HG02938 (cell line): ENCODE measurements around the gene SUFU.
"Not testable (repeated sequence)": the region's sequence is repeated elsewhere in the genome, so short reads cannot be mapped to it uniquely, and the experiment has no call there.

ENCODE experiments used
- ATAC-seq: cut with Tn5 transposase; IDR thresholded peaks from one replicate; pipeline ENCODE4 v1.9.1; 2021; ENCODE audit warnings: mild to moderate bottlenecking, moderate library complexity; ENCODE audit not compliant: unreplicated experiment

SUFU gene

DNA sequence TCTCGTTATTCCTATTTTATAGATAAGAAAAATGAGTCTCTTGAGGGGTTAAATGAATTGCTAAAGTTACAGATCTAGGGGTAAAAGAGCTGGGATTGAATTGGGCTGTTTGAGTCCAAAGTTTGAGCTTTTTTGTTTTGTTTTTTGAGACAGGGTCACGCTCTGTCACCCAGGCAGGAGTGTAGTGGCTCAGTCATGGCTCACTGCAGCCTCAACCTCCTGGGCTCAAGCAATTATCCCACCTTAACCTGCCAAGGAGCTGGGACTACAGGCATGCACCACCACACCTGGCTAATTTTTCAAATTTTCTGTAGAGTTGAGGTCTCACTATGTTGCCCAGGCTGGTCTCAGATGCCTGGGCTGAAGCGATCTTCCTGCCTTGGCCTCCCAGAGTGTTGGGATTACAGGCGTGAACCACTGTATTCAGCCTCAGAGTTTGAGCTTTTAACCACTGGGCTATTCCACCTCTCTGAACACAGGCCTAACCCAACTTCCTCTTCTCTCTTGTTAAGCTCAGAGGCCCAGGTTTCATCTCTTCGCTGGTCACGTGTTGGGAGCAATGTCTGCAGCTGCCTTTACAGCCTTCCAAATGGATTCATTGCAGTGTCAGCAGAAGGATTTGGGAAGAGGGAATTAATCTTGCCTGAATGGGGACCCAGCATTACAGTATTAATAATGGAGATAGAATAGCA, 8.0 kb downstream of the SUFU start:
- ATAC-seq, result peak; percentile 68

- ATAC-seq, result no peak
These were observed 10.9 kb downstream of the SUFU start for GRCh38 chr10:102514487-102515311.

GRCh38 chr10:102515724-102516123, 12.0 kb downstream of the SUFU start:
- no peak for ATAC-seq

GRCh38 chr10:102517553-102517952, 13.8 kb downstream of the SUFU start:
- ATAC-seq, result no peak

DNA sequence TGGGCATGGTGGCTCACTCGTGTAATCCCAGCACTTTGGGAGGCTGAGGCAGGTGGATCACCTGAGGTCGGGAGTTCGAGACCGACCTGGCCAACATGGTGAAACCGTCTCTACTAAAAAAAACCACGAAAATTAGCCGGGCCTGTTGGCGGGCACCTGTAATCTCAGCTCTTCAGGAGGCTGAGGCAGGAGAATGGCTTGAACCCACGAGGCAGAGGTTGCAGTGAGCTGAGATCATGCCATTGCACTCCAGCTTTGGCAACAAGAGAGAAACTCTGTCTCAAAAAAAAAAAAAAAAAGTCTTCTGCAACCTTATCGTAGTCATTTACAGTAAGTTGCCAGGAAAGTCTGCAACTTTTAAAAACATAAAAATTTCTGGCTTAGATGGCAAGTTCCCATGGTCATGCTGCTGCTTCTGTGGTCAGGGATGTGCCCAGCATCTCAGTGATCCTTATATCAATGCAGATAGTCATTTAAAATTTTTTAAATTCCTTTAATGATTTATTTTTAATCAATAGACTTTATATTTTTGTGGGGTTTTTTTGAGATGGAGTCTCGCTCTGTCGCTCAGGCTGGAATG, 15.6 kb downstream of the SUFU start:
- no peak for ATAC-seq

DNA sequence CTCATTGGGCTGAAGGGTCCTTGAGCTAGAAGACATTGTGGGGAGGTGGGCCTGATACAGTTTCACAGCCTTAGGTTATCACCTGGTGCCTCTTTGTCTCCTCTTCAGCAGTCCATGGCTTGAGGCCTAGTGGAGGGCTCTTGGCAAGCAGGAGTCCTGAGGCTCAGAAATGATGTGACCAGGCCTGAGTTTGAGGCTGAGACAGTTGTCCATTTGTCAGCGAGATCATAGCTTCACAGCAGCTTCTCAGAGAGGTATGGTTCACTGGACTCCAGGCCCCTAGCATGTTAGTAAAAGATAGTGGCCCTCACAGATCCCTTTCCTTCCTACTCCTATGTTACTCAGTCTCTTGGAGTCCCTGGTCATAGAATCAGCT, 19.1 kb downstream of the SUFU start:
- ATAC-seq, result no peak

DNA sequence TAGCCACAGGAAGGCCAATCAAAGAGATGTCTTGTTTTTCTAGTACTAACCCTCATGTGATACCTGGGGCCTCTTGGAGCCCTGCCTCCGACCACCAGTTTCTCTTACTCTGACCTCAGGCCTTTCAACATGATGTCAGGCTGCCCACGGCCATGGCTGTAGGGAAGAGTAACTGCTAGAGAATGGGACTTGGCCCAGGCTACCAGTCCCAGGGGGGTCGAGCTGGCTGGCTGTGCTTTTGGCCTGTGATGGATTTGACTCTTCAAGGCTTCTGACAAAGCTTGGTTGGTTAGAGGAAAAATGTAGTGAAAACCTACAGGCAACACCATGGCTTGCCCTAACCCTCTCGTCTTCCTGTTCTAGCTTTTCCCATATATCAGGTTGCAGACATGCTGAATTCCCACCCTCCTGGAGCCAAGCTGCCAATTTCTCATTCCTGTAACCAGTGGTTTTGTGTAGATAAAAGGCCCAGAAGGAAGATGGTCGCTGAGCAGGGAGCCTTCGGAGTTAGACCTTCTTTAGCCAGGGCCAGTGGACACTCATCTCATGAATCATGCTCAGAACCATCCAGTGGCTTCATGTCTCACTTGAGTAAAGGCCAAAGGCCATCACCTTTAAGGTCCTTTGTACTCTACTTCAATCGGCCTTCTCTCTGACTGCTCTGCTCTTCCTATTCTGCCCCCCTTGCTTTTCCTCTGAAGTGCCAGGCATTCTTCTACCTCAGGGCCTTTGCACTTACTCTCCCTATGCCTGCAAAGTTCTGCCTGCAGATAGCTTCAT, 19.7 kb downstream of the SUFU start:
- ATAC-seq, result no peak

- no peak for ATAC-seq
These were observed 21.0 kb downstream of the SUFU start for GRCh38 chr10:102524746-102525145.

- ATAC-seq, result no peak
These were observed 23.8 kb downstream of the SUFU start for GRCh38 chr10:102527546-102527945.

DNA sequence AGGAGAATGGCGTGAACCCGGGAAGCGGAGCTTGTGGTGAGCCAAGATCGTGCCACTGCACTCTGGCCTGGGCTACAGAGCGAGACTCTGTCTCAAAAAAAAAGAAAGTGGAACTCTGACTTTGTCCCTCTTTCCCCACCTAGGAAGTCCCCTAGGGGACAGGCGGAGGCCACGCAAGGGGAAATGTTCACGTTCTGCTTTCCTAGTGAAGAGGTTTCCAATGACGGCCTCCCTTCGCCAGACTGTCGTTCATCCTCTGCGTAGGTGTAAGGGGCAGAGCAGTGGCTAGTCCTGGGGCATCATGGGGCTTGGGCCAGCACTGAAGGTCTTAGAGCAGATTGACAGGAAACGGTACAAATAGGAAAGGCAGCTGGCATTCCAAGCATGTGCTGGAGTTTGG, 30.6 kb downstream of the SUFU start:
- no peak for ATAC-seq

- not testable (repeated sequence) for ATAC-seq
These were observed 31.2 kb downstream of the SUFU start for GRCh38 chr10:102534966-102535365.

- ATAC-seq, result no peak
These were observed 31.8 kb downstream of the SUFU start for GRCh38 chr10:102535481-102536147.

DNA sequence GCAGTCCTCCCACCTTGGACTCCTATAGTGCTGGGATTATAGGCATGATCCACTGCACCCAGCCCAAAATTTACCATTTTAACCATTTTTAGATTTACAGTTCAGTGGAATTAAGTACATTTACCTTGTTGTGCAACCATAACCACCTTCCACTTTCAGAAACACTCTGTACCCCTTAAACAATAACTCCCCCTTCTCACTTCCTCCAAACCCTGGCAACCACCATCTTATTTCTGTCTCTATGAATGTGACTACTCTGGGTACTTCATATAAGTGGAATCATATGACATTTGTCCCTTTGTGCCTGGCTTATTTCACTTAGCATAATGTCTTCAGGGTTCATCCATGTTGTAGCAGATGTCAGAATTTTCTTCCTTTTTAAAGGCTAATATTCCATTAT, 33.6 kb downstream of the SUFU start:
- peak; percentile 57 for ATAC-seq

DNA sequence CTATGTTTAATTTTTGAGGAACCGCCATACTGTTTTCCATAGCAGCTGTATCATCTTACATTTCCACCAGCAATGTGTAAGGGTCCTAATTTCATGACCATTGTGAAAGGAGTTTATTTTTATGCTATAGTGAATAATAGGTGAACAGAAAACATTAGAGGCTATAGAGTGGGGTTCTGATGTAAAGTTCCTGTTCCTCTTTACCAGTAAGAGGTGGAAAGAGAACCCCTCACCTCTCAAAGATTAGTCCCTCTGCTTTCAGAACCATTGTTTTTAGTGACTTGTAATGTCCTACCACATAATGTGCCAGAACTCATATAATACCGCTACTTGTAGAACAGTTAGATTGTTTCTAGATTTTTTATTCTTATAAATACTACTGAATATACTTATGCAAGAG, 34.2 kb downstream of the SUFU start:
- no peak for ATAC-seq

DNA sequence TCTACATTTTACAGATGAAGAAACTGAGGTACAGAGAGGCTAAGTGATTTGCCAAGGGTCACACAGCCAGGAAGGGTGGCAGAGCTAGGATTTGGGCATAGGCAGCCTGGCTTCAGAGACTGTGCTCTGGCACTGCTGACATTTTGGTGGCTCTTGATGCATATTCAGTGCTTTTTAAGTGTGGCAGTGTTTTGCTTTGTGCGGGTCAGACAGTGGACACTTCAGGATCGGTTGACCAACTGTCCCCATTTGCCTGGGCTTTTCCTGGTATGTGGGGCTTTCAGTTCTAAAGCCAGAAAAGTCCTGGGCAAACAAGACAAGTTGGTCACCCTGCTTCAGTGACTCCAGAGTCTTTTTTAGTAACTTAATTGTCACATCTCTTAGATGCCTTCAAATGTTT, 35.0 kb downstream of the SUFU start:
- ATAC-seq, result no peak

DNA sequence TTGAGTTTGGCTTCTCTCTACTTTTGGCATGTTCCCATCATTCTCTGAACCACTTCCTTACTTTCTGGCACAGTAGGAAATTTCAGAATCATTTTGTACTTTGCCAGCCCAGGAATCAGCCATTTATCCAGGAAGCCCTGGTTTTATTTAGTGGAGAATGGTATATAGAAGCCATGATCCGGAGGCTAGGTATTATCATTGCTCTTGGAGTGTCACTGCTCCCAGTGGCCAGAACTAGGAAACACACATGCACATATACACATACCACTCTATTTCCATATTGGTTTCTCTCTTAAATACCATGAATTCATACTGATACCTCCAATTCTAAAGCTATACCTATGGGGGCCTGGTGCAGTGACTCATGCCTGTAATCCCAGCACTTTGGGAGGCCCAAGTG, 36.3 kb downstream of the SUFU start:
- ATAC-seq, result peak; percentile 76

GRCh38 chr10:102542800-102543418, 39.1 kb downstream of the SUFU start:
- ATAC-seq, result no peak

DNA sequence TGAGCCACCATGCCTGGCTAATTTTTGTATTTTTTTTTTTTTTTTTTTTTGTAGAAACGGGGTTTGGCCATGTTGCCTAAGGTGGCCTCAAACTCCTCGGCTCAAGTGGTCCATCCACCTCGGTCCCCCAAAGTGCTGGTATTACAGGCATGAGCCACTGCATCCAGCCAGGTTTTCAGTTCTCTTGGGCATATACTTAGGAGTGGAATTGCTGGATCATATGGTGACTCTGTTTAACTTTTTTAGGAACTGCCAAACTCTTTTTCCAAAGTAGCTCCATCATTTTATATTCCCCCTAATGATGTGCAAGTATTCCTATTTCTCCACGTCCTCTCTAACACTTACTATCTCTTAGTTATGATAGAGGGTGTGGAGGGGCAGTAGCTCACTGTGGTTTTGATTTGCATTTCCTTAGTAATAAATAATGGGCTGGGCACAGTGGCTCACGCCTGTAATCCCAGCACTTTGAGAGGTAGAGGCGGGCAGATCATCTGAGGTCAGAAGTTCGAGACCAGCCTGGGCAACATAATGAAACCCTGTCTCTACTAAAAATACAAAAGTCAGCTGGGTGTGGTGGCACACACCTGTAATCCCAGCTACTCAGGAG, 41.6 kb downstream of the SUFU start:
- ATAC-seq, result no peak

DNA sequence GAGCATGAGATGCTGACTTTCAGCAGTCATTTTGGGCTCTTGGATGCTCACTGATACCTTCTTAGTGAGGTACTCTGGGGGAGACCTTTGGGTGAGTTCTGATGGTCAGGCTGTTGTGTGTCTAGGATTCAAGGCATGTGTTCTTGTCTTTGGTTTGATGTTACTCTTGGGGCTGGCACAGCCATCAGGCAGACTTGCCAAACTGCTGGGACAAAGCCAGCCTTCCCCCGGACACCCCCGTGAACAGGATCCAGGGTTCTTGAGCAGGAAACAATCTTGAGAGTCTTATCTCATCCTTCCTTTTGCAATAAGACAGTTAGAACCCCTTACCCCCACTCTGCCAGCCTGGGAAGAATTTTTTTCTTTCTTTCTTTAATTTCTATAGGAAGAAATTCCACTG, 42.2 kb downstream of the SUFU start:
- ATAC-seq, result no peak
